GM21515 (cell line): Measurements from ENCODE around the gene TRPM2.

ENCODE experiments used
- ATAC-seq: cut with Tn5 transposase; IDR thresholded peaks from one replicate; pipeline ENCODE4 v1.9.1; 2021; ENCODE audit not compliant: unreplicated experiment

TRPM2 gene

DNA sequence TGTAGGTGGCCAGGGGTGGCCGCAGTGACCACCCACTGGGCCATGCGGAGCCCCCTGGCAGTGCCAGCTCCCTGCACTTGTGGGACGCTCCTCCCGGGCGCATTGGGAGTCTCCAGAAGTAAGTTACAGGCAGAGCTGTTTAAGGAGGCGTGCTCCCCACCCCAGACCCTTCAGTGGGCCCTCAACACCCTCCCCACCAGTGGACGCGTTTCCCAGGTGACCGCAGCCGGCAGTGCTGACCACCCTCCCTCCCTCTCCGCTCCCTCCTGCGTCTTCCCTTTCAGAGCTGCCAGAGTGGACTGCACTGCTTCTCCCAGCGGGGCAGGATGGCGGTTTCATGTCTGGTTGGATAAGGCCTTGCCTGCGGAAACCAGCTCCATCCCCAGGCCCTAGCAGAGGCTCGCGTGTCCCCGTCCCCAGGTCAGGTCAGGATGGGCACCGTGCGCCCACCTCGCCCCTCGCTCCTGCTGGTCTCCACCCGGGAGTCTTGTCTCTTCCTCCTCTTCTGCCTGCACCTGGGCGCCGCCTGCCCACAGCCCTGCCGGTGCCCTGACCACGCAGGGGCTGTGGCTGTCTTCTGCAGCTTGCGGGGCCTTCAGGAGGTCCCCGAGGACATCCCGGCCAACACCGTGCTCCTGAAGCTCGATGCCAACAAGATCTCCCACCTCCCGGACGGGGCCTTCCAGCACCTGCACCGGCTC is 102.9 kb downstream of the TRPM2 start:
- ATAC-seq = no peak

DNA sequence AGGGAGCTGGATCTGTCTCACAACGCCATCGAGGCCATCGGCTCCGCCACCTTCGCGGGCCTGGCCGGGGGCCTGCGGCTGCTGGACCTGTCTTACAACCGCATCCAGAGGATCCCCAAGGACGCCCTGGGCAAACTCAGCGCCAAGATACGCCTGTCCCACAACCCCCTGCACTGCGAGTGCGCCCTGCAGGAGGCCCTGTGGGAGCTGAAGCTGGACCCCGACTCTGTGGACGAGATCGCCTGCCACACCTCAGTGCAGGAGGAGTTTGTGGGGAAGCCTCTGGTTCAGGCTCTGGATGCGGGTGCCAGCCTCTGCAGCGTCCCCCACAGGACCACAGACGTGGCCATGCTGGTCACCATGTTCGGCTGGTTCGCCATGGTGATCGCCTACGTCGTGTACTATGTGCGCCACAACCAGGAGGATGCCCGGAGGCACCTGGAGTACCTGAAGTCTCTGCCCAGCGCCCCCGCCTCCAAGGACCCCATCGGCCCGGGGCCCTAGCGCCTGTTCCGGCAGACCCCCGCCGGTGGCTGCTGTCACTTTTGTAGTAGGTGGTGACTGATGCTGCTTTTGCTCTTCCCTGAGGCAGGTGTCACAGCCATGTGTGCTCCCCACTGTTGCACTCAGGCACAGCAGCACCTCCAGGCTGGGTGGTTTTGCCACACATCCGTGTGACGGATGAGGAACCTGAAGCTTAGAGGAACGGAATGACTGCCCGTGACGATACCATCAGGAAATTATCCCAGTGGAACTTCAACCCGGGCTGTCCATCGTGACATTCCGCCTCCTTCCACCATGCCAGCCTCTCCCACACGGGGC is 103.7 kb downstream of the TRPM2 start:
- ATAC-seq = no peak

DNA sequence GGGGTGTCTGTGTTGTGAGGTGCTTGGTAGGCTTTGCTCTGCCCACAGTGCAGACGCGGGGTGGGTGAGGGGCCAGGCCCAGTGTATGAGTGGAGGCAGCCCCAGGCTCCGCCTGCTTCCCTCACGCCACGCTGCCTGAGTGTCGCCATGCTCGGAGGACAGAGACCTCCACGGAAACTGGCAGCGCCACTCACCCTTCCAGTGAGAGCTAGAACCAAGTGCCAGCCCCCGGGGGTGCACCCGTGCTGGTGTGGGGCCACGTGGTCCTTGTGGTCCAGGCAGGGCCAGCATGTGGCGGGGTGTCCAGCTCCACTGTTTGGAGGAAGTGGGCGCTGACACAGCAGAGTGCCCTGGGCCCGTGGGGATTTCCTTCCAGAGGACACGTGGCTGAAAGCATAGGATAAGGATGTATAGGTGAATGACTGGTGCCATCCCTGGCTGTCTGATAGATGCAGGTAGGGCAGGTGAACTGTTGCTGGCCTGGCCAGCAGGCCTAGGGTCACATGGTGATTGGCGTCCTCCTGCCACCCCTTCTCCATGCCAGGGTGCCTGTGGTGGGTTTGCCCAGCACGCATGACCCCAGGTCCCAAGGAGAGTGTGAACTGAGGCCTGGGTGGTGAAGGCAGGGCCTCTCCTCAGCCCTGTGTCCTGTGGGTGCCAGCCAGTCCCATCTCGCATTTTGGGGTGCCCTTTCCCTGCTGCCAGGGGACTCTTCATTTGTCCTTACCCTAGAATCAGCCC is 105.7 kb downstream of the TRPM2 start:
- no peak for ATAC-seq

DNA sequence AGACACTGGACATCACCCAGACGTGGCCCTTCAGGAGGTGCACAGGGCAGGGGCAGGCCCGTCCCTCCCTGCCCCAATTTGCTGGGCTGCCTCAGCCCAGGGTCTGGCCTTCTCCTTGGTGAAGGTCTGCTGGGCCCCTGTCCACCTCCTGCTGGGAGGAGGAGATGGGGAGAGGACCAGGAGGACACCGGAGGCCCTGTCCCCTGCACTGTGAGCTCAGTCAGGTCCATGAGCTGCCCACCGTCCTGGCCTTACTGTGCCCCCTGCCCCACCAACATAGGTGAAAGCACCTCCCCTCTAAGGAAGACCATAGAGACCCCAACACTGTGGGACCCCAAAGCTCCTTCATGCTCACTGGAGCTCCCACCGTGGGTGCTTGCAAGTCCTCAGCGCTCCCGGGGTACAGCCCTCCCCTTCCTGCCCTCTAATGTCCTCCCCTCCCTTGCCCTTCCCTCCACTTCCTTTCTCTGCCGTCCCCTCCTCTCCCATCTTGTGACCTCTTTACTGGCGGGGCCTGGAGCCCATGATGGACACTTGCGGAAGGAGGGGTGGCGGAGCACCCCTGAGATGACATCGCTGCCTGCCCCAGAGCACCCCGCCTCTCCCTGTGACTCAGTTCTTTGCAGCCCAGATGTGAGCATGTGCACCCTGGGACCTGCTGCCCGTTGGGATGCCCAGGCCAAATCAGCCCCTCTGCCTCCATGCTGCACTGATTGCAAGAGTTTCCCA is 106.5 kb downstream of the TRPM2 start:
- no peak for ATAC-seq

DNA sequence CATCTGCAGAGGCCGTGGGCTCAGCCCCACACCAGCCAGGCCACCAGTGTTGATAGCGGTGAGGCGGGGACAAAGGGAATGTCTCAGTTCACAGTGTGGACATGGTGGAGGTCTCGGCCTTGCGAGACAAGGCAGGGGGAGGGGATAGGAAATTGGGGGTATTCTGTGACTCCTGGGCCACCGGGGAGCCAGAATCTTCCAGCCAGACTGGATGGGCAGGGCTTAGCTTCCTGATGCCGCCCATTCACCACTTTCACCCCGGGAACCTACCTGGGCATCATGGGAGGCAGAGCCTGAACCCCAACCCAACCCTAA is 107.0 kb downstream of the TRPM2 start:
- no peak for ATAC-seq

DNA sequence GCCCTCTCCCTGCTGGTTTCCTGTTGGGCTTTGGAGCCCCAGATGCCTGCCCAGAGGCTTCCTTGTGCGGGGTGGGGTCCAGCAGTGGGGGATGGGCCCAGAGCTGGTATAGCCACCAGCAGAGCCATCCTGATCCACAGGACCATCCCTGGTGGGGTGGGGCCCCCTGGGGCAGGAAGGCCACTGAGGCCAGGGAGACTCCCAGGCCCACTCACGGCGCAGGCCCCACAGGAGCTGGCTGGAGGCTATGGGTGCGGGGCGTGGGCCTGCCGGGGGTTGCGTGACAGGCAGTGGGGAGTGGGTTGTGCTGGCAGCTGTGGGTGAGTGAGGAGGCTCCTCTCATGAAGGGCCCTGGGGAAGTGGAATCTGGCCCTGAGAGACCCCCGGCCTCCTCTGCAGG is 107.6 kb downstream of the TRPM2 start:
- ATAC-seq = no peak

DNA sequence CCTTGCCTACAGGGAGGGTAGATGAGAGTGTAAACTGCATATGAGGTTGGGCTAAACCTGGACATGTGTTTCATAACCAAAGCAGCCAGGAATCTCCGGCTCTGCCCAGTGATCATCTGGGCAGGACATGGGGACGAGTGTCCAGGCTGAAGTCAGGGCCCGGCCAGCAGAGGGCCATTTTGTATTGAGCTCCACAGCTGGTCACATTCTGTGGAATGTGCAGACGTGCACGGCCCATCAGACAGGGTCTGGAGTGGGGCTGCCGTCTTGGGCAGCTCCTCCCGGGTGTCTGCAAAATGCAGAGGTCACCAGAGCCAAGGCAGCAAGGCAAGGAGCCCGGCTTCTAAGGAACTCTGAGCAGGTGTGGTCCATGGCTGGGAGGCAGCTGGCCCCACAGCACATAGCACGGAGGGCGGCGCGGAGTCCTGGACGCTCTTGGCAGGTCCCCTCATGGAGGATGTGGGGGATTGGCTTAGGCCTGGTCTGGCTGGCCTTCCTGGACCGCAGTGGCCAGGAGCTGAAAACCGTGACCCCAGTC is 108.1 kb downstream of the TRPM2 start:
- ATAC-seq = no peak

DNA sequence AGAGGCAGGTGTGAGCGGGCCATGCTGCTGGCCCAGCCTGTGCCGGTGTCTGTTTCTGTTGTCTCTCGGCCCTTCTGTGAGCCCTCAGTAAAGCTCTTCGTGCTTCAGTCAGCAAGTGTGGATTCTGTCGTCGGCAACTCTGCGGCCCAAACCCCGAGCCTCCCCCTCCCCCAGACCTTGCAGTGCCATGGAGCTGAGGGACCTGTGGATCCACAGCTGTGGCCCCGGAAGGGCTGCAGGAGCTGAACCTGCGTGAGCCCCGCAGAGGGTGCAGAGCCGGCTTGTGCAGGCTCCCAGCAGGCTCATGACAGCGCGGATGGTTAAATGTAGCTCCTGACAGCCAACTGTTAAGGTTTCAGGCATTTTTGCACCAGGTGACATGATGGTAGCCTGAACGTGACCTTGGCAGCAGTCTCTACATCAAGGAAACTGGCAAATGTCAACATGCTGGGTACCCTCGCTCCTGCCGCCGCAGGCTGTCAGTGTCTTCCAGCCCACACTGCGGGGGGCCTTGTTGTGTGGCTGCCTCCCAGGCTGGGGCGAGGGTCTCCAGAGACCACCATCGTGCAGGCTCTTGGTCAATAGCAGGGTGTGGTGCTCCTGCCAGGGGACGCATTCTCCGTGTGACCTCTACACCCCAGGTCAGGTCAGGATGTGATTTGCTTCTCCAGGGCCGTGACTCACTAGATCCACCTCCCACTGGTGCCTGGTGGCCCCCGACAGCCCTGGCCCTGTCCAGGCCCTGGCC is 108.8 kb downstream of the TRPM2 start:
- ATAC-seq = no peak

DNA sequence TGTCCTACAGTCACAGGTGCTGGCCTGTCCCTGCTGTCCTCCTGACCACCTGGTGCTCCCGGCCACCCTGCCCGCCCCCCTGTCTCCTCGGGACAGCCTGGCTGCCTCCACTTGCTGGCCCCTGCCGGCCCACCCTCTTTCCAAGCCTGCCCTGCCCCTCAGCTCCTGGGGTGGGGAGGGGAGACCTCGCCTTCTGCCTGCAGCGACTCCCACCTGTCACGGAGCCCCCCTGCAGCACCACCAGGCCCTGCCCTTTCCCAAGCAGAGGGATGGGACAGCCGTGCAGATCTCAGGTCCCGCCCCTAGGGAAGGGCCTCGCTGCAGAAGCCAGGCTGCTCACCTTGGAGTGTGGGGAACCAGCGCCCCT is 109.4 kb downstream of the TRPM2 start:
- ATAC-seq = no peak

DNA sequence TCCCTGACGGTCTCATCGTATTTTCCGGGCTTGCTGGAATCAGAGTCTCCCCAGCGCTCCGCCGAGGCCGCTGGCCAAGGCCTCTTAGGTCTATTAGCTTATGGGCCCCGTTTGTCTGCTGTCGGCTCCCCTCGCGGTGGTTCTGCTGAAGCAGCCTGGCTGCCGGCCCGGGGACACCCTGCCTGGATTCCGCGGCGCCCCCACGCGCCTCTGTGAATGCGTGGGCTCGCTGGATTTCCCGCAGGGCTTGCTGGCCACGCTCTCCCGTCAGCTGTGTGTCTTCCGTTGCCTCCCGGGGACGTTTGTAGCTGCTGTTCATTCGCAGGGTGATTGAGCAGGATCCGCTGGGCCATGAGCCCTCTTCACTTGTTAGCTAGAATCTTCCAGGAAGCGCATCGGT is 110.3 kb downstream of the TRPM2 start:
- no peak for ATAC-seq

DNA sequence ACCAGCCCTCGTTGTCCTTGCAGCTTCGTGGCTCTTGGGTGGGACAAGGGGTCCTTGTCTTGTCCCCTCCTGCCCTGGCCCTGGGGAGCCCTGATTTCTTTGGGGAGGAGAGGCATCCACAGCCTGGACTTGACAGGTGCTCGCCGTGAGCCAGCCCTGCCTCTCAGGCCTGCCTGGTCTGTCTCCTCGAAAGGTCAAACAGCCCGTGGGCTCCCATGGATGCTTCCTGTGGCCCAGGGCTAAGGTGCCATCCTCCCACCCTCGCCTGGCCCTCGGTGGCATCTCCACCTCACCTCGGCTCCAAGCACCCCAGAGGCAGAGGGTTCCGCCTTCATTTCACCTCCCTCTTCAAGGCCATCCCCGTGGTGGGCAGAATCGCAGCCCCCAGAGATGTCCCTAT is 110.9 kb downstream of the TRPM2 start:
- no peak for ATAC-seq

DNA sequence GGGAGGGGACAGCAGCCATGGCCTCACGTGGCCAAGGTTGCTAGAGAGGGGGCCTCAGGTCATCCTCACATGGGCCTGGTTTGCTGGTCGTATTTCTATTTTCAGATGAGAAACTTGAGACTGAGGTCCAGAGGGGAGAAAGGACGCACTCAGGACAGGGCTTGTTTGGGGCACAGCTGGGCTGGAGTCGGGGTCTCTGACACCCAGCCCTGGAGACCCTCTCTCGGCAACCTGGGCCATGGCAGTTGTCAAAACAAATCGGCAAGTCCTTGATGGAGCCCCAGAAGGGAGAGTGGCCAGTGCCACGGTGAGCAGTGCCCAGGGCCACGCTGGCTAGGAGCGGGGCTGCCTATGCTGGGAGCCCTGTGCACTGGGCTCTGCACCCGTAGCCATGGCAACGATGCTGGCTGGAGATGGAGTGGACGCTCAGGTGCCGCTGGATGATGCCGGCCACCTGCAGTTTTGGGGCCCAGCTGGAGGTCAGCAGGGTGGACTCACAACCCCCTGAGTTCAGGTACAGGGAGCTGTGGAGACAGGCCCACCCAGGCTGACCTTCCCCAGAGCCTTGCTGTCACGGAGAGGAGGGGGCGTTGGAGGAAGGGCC is 113.0 kb downstream of the TRPM2 start:
- ATAC-seq = no peak

DNA sequence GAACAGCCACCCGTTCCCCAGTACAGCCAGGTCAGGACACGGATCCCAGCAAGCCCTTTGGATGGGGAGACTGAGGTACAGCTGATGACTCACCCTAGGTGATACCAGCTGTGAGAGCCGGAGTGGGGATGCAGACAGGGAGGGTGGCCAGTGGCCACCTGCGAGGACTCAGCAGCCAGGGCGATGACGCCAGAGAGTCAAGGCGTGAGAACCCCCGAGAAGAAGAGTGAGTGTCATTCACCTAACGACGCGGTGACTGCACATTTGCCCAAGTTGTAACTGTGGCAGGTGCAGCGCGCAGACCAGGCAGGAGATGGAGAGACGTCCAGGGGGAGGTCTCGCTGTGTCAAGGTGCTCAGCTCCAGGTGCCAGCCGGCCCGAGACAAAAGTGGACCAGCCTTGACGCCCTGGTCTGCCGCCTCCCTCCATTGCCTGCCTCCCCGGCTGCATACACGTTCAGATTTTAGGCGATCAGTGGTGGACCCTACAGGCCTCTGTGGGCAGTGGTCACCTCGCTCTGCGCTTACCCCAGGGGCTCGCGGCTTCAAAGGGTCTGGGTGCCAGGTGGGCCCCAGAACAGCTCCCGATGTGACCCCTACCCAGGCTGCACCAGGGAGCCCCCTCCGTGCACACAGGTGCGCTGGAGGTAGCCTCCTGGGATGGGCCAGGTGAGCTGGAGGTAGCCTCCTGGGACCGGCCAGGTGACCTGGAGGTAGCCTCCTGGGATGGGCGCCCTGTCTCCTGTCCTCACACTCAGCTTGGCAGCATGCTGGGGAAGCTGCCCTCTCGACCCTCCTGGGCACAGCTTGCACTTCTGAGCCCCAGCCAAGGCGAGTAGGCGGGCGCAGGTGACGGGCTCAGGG is 113.8 kb downstream of the TRPM2 start:
- ATAC-seq = no peak

DNA sequence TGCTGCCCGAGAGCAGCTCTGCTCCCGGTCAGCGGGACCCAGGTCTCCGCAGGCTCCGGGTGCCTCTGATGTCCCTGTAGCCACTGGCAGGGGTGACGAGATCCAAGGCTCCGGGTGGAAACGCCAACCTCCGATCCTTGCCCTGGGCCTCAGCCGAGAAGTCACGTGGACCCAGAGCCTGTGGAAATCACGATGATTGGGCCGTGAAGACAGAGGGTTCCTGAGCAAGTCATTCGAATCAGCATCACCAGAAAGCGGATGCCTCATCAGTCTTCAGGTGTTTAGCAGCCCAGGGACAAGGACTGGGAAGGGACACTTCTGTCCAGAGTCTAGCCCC is 114.4 kb downstream of the TRPM2 start:
- no peak for ATAC-seq

DNA sequence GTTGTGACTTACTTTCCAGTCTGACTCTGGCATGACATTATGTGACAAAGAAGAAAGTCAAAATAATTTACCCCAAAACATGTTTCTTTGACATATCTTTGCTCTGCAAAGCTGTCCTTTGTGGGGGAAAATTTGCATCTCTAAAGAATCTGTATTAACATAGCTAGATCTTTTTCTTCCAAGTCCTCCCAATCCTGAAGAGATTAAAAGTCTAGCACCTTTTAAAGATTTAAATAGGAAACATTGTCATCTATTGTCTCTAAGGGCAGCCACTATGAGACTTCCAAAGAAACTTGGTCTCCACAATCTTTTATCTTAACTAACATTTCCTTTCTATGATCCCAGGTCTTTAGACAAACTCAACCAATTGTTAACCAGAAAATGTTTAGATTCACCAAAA is 117.9 kb downstream of the TRPM2 start:
- no peak for ATAC-seq

DNA sequence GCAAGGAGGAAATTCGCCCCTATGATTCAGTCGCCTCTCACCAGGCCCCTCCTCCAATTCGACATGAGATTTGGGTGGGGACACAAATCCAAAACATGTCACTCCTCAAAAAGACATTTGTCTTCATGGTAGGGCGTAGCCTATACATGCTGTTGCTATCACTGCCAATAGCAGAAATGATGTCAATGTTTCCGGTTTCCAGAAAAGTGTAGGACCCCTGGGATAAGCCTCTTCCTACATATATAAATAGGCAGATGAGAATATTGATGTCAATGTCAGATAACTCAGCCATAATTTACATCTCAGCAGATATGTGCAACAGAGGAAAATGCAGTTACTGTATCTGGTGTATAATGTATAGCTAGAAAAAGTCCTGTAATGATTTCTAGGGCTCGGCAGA is 118.6 kb downstream of the TRPM2 start:
- ATAC-seq = no peak

DNA sequence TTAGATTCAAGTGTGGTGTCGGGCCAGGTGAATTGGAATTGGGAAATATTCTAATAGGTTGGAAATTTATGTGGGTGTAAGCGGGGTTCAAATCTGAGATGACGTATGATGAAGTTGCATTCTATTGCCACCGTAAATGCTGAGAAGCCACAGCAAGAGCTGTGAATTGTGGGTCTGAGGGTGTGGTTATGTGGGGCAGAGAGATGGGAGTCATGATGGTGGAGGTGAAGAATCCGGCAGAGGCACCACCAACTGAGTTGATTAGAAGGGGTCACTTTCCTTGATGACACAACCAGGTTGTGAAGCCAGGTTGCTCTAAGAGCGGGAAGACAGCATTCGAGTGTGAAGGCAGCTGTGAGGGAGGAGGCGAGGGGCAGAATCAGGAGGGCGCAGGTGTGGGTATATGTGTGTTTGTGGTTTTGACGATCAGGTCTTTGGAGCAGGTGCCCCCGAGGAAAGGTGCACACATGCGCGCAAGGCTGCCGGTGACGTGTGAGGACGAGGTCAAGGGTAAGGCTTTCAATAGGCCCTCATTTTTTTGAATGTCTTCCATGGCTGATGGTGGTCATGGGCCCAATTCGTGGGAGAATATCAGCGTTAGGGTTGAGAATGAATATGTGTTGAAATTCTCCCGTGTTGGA is 120.6 kb downstream of the TRPM2 start:
- no peak for ATAC-seq

DNA sequence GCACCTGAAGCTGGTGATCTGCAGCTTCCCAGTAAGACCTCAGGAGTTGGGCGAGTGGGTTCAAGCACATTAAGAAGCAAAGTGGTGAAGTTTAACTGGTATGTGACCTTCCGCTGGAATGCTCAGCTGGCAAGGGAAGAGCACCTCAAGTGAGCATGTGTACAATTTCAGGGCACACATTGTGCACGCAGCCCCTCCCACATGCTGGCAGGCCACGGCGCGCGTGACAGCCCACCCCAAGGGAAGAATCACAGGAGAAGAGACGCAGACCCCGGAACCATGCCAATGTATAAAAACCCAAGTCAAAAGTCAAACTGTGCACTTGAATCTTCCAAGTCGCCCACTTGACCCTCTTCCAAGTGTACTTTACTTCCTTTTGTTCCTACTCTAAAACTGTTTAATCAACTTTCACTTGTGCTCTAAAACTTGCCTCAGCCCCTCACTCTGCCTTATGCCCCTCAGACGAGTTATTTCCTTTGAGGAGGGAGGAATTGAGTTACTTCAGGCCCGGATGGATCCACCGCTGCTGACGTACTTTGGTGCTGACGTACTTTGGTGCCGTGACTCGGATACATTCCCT is 121.9 kb downstream of the TRPM2 start:
- ATAC-seq = no peak
